Ovary (tissue), 9 donors: Measurements from ENCODE around the gene PLTP. TPM values are rescaled to one million over a fixed set of nuclear protein-coding genes. Genes with fewer than 3 reads are reported as not detected.

ENCODE experiments used
- DNase-seq, 5 donors: peaks; one replicate each; pipeline ENCODE4 v3.0.0-alpha.2; 2019 to 2020
- H3K27ac ChIP-seq, 2 donors: fragments of 200-600 bp; one replicate each; pipeline versions ENCODE4 v1.5.1 to v1.8.0; 2019 to 2022
- H3K27me3 ChIP-seq: fragments of 200-600 bp; one replicate; pipeline ENCODE4 v1.8.0; 2022
- H3K36me3 ChIP-seq: fragments of 200-600 bp; sonication (generic); one replicate; pipeline ENCODE4 v1.5.1; 2019
- H3K4me1 ChIP-seq: one replicate; pipeline ENCODE4 v1.8.1; 2013; ENCODE audit warnings: mild to moderate bottlenecking, moderate library complexity; ENCODE audit not compliant: insufficient read depth
- H3K4me3 ChIP-seq: fragments of 200-600 bp; sonication (generic); one replicate; pipeline ENCODE4 v1.5.1; 2017
- H3K9me3 ChIP-seq, 2 donors: fragments of 200-600 bp in 1 of 2; sonication (generic) in 1 of 2; one replicate each; pipeline versions ENCODE4 v1.5.1 to v1.8.1; 2013 to 2019; ENCODE audit warnings: mild to moderate bottlenecking in 1 of 2, moderate library complexity in 1 of 2
- EP300 ChIP-seq: sonication (generic); formaldehyde crosslinking; IDR thresholded peaks from one replicate; pipeline ENCODE4 v1.6.1; 2017; ENCODE audit warnings: antibody characterized with exemption
- POLR2A ChIP-seq: fragments of 450-650 bp; IDR thresholded peaks from one replicate; pipeline ENCODE4 v1.6.1; 2017; ENCODE audit warnings: antibody characterized with exemption, mild to moderate bottlenecking, moderate library complexity
- WGBS, 3 donors: extraction: QIAGEN DNeasy Blood & Tissue Kit in 1 of 3; methylation state at CpG; one replicate each; pipeline versions ENCODE4 v1.1.5 to v1.1.7; 2013 to 2017; 5-methylcytosine and 5-hydroxymethylcytosine counted together
- intact Hi-C, 4 donors: fragments of 100-400 bp; cut with DNase I; formaldehyde crosslinking; loops; one replicate each; pipeline versions ENCODE4 v1.11.0 to v1.15.1; 2022 to 2023
- polyA plus RNA-seq, 2 donors: library from polyadenylated mRNA; stranded (reverse); fragments of 200-250 nt in 1 of 2; fragments of 350-450 nt in 1 of 2; fragmentation: Illumina TruSeq in 1 of 2; extraction: RNeasy Lipid Tissue Mini Kit (QIAGEN cat#74804) in 1 of 2; gene quantifications; one replicate each; pipeline ENCODE4 v1.2.3, GENCODE V29; 2013 to 2014
- total RNA-seq, 7 donors: library from RNA; depleted of rRNA in 2 of 7; stranded (reverse); fragments of >200 nt in 2 of 7; fragmentation: NEBNext Ultra II Directional in 3 of 7; extraction: Animal tissue kit (Norgen Biotek cat#: 25700) in 3 of 7; gene quantifications; one replicate each; pipeline versions ENCODE4 v1.1.0 to v1.2.4, GENCODE V29; 2016 to 2023
- TF ChIP-seq, protein P1 (sequence below), 3 donors: fragments of 450-650 bp in 2 of 3; fragments of 200-600 bp in 1 of 3; IDR thresholded peaks; one replicate each; pipeline versions ENCODE4 v1.5.1 to v1.8.0; 2016 to 2022; ENCODE audit warnings: antibody characterized with exemption in 3 of 3, mild to moderate bottlenecking in 1 of 3
- donor health status: DM: no; HTN: no; CAD: no; lungs with moderate emphysema.
- donor health status: DM: no; HTN: no; CAD: no.
- donor health status: Bipolar disorder and iron deficiency.
- donor health status: DM: yes; HTN: yes; CAD: no.
- donor health status: DM: no; HTN: no; CAD: no.
- donor health status: DM: yes; HTN: yes; CAD: no.

The PLTP gene
- total and polyA plus RNA-seq, 9 donors, result 83.5 to 266 (median 138) TPM

DNA sequence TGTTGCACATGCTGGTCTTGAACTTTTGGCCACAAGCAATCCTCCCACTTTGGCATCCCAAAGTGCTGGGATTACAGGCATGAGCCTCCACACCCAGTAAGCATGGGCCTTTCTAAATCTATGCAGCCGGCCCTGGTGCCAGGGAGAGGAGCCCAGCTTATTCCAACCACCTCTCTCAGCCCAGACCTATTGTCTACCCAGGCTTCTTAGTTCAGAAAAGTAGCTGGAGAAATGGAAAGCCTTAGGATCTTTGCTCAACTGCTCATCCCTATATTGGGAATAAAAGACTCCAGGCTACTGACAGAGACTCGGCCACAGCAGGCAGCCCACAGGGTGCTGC lies 14.7 kb upstream of the PLTP start:
- WGBS, 3 donors, result 51 to 71% (median 55%) methylated on average over 2 of the region's 2 CpGs
- intact Hi-C loops, result no loop called here
- peaks cover 16% of the 10 kb centered on the region for H3K4me1 ChIP-seq
- no peak for TF ChIP-seq EP300
- TF ChIP-seq, protein P1, sequence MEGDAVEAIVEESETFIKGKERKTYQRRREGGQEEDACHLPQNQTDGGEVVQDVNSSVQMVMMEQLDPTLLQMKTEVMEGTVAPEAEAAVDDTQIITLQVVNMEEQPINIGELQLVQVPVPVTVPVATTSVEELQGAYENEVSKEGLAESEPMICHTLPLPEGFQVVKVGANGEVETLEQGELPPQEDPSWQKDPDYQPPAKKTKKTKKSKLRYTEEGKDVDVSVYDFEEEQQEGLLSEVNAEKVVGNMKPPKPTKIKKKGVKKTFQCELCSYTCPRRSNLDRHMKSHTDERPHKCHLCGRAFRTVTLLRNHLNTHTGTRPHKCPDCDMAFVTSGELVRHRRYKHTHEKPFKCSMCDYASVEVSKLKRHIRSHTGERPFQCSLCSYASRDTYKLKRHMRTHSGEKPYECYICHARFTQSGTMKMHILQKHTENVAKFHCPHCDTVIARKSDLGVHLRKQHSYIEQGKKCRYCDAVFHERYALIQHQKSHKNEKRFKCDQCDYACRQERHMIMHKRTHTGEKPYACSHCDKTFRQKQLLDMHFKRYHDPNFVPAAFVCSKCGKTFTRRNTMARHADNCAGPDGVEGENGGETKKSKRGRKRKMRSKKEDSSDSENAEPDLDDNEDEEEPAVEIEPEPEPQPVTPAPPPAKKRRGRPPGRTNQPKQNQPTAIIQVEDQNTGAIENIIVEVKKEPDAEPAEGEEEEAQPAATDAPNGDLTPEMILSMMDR (IDR thresholded peaks at IDR 0.05), result no peak
- no peak for TF ChIP-seq POLR2A
- no peaks in the 10 kb centered on the region for H3K27me3 ChIP-seq
- H3K27ac ChIP-seq, result peak overlapping the region in 1 of 2 donors; percentile 91
- no peaks in the 10 kb centered on the region for H3K36me3 ChIP-seq
- no peak overlapping the region for H3K4me3 ChIP-seq
- no peak for DNase-seq
- H3K9me3 ChIP-seq, result no peaks in the 10 kb centered on the region

DNA sequence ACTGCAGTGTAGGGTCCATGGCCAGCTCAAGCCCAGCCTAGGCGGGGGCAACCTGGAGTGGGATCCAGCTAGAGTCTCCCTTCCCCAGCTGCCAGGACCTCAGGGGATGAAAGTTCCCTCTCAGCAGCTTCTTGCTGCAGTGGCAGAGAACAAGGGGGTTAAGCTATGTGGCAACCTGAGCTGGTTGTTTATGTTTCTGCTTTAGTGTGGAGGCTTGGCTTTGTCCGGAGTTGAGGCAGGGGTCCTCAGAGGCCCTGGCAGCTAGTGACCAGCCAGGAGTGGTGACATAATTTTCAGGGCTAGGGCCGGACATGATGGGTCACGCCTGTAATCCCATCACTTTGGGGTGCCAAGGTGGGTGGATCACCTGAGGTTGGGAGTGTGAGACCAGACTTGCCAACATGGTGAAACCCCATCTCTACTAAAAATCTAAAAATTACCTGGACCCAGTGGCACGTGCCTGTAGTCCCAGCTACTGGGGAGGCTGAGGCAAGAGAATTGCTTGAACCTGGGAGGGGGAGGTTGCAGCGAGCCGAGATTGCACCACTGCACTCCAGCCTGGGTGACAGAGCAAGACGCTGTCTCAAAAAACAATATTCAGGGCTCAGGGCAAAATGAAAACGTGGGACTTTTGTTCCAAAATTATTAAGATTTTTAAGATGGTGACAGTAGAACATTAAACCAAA lies 14.0 kb upstream of the PLTP start:
- no peak for TF ChIP-seq EP300
- TF ChIP-seq, protein P1 (IDR thresholded peaks at IDR 0.05), result no peak
- TF ChIP-seq POLR2A, result no peak
- 66 to 70% (median 68%) methylated on average over 9 of the region's 9 CpGs for WGBS, 3 donors
- H3K9me3 ChIP-seq, result no peaks in the 10 kb centered on the region
- peak overlapping the region; percentile 75 to 91 for H3K27ac ChIP-seq
- H3K36me3 ChIP-seq, result no peaks in the 10 kb centered on the region
- no peaks in the 10 kb centered on the region for H3K27me3 ChIP-seq
- H3K4me3 ChIP-seq, result no peak overlapping the region
- H3K4me1 ChIP-seq, result peaks cover 22% of the 10 kb centered on the region
- intact Hi-C loops, result no loop called here
- DNase-seq, result peak in 2 of 5 donors; percentile 13 to 34

DNA sequence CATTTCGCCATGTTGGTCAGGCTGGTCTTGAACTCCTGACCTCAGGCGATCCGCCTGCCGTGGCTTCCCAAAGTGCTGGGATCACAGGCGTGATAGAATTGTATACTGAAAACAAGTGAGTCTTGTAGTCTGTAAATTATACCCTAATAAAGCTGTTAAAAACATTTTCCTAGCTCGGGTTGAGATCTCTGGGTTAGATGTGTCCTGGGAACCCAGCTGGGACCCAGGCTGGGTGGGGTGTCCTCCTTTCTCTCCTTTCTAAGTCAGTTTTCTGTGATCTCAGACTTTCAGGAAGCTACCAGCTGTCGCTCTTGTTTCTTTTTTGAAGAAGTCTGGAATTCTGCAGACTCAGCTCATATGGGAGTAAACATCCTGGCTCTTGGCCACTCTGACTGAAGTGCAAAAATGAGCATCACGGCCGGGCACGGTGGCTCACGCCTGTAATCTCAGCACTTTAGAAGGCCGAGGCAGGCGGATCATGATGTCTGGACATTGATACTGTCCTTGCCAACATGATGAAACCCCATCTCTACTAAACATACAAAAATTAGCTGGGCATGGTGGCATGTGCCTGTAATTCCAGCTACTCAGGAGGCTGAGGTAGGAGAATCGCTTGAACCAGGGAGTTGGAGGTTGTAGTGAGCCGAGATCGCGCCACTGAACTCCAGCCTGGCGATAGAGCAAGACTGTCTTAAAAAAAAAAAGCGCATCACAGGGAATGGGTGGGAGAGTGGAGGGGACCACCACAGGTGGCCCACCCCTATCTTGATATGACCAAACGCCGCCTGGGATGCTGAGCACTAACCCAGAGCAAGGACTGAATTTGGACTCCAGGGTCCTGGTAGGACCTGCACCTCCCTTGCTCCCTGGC lies 12.7 kb upstream of the PLTP start:
- TF ChIP-seq EP300, result no peak
- TF ChIP-seq POLR2A, result no peak
- TF ChIP-seq, protein P1 (IDR thresholded peaks at IDR 0.05), result no peak
- peak; percentile 73 to 77 (median 75) for DNase-seq
- no peaks in the 10 kb centered on the region for H3K36me3 ChIP-seq
- intact Hi-C loops, result no loop called here
- H3K4me3 ChIP-seq, result no peak overlapping the region
- H3K4me1 ChIP-seq, result peaks cover 30% of the 10 kb centered on the region
- H3K9me3 ChIP-seq, result no peaks in the 10 kb centered on the region
- peak overlapping the region; percentile 85 to 91 for H3K27ac ChIP-seq
- 20 to 32% (median 21%) methylated on average over 21 of the region's 21 CpGs for WGBS, 3 donors
- no peaks in the 10 kb centered on the region for H3K27me3 ChIP-seq

DNA sequence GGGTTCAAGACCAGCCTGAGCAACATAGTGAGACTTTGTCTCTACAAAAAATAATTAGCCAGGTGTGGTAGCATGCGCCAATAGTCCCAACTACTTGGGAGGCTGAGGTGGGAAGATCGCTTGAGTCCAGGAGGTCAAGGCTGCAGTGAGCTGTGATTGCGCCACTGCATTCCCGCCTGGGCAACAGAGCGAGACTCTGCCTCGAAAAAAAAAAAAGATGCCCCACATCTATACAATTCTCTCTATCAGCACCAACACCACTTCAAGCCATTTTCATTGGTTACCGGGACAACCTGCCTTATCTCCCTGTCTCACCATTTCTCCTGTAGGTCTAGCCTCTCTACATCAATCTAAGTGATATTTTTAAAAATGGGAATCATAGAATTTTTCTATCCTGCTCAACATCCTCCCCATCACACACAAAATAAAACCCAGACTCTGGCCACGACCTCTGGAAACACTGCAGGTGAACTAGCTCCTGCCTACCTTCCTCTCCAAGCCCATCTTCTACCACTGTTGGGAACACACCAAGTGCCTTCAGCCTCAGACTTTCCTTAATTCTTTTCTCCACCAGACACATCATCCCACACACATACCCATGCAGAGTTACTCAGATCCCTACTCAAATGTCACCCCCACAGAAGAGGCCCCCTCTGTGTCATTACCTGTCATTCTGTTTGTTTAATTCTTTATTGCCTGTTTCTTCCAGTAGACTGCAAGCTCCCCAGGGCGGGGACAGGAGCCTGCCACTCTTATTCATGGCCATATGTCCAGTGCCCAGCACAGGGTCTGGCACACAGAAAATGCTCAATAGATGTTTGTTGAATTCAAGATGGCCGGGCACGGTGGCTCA lies 9.6 kb upstream of the PLTP start:
- no peaks in the 10 kb centered on the region for H3K36me3 ChIP-seq
- H3K4me1 ChIP-seq, result peaks cover 40% of the 10 kb centered on the region
- H3K9me3 ChIP-seq, result no peaks in the 10 kb centered on the region
- no peak overlapping the region for H3K4me3 ChIP-seq
- TF ChIP-seq EP300, result no peak
- TF ChIP-seq POLR2A, result no peak
- TF ChIP-seq, protein P1 (IDR thresholded peaks at IDR 0.05), result no peak
- no peaks in the 10 kb centered on the region for H3K27me3 ChIP-seq
- H3K27ac ChIP-seq, result no peak overlapping the region
- peak in 2 of 5 donors; percentile 13 to 15 for DNase-seq
- 81 to 87% (median 82%) methylated on average over 11 of the region's 11 CpGs for WGBS, 3 donors
- intact Hi-C loops, result no loop called here
